Measurements from ENCODE around the gene WWTR1.

WWTR1 gene

DNA sequence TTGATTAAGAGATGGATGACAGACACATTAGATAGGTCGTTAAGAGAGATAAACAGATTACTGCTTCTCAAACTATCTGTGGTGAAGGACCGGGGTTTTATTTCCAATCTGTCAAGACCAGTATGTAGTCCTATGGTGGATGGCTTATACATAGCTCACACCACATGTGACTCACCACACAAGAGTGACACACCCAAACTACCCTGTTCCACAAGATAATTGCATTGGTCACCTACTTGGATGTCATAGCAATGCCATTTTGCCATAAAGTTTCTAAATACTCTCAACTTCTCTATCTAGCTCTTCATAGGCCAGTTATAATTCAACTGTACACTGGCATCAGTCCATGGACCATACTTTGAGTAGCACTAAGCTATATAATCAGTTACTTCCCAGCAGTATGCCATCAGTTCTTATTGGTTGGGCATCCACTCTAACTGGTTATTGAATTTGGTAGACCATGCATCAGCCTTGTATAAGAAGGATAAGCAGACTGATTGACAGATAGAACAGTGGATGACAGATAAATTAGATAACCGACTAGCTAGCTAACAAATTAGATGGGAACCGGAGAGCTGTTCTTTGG is 11.6 kb downstream of the WWTR1 start:
- FAIRE-seq = no peak
- TF ChIP-seq TAF1 (IDR thresholded peaks at IDR 0.05; ENCODE audit: low read depth, low read length) (no peak), POU2F2 (IDR thresholded peaks at IDR 0.05; ENCODE audit: low read depth, low read length) (no peak), POLR2AphosphoS5 (IDR thresholded peaks at IDR 0.05; ENCODE audit: low read depth, low read length) (no peak), SPI1 (IDR thresholded peaks at IDR 0.05; ENCODE audit: low read depth, low read length) (no peak), POLR2A (IDR thresholded peaks at IDR 0.05; ENCODE audit: low read depth, low read length) (no peak), PAX5 (IDR thresholded peaks at IDR 0.05; ENCODE audit: insufficient read depth, low read length, severe bottlenecking) (no peak)
- no peak for DNase-seq (ENCODE audit: insufficient read length, low spot score)

DNA sequence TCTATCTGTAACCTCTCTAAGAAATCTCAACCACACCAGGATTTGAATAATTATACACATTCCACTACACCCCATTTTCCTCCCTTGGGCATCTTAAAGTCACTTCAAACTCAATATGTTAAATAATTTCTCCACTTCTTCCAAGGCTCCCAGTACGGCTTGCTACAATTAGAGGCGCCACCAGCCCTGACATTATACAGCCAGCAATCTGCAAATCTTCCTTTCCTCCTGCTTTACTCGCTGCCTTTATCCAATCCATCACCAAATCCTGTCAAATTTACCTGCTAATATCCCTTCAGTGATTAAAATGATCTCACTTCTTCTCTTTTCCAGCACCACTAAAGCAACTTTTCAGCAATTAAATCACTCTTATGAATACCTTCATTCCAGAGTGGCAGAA is 13.9 kb downstream of the WWTR1 start:
- DNase-seq (ENCODE audit: insufficient read length, low spot score) (no peak), FAIRE-seq (no peak)
- TF ChIP-seq POLR2AphosphoS5 (IDR thresholded peaks at IDR 0.05; ENCODE audit: low read depth, low read length) (no peak), PAX5 (IDR thresholded peaks at IDR 0.05; ENCODE audit: insufficient read depth, low read length, severe bottlenecking) (no peak), TAF1 (IDR thresholded peaks at IDR 0.05; ENCODE audit: low read depth, low read length) (no peak), POLR2A (IDR thresholded peaks at IDR 0.05; ENCODE audit: low read depth, low read length) (no peak), POU2F2 (IDR thresholded peaks at IDR 0.05; ENCODE audit: low read depth, low read length) (no peak), SPI1 (IDR thresholded peaks at IDR 0.05; ENCODE audit: low read depth, low read length) (no peak)

DNA sequence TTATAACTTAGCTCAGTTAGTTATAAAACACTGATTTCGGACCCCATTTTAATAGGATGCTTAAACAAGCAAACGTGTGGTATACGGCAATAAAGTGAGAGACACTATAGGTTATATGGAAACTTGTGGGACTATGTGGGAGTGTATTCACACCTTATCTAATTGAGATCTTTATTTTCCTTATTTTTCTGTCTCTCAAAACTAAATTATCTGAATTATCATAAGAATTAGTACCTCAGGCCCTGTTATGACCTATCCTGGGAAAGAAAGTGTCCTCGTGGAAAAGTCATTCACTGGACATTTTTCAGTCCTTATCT is 14.4 kb downstream of the WWTR1 start:
- TF ChIP-seq POU2F2 (IDR thresholded peaks at IDR 0.05; ENCODE audit: low read depth, low read length) (no peak), POLR2A (IDR thresholded peaks at IDR 0.05; ENCODE audit: low read depth, low read length) (no peak), TAF1 (IDR thresholded peaks at IDR 0.05; ENCODE audit: low read depth, low read length) (no peak), POLR2AphosphoS5 (IDR thresholded peaks at IDR 0.05; ENCODE audit: low read depth, low read length) (no peak), SPI1 (IDR thresholded peaks at IDR 0.05; ENCODE audit: low read depth, low read length) (no peak)
- DNase-seq (ENCODE audit: insufficient read length, low spot score) (no peak), FAIRE-seq (no peak)

DNA sequence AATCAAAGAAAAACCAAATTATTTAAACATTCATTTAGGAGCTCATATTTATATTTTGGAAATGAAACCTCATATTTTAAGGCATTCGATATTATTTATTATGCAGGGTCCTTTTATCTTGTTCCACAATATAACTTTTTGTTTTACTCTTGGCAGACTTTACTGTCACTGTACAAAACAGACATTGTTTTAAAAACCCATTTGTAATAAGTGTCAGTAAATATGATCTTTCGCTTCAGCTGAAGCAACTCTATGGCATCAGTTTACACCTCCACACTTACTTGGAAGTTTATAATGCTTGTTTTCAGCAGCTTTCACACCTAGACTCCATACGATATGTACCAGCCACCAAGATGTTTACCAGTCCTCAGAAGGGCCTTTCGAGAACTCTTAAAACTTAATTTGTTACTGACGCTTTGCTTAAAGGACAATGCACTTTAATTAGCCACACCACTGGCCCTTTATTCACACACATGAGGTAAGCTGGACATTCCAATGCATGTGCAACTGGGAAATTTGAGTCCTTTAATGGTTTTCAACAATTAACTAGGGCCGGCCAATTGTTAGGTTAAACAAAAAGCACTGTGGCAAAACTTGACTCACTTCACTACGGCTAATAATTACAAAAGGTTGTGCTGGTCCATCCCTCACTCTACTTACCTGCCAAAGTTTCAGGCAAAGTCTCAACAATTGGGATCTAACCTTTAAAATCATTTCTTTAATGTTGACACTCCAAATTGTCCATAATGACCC is 16.7 kb downstream of the WWTR1 start:
- TF ChIP-seq TAF1 (IDR thresholded peaks at IDR 0.05; ENCODE audit: low read depth, low read length) (no peak), POLR2AphosphoS5 (IDR thresholded peaks at IDR 0.05; ENCODE audit: low read depth, low read length) (no peak), POLR2A (IDR thresholded peaks at IDR 0.05; ENCODE audit: low read depth, low read length) (no peak), SPI1 (IDR thresholded peaks at IDR 0.05; ENCODE audit: low read depth, low read length) (no peak), PAX5 (IDR thresholded peaks at IDR 0.05; ENCODE audit: insufficient read depth, low read length, severe bottlenecking) (no peak), POU2F2 (IDR thresholded peaks at IDR 0.05; ENCODE audit: low read depth, low read length) (no peak)
- DNase-seq (ENCODE audit: insufficient read length, low spot score) (no peak), FAIRE-seq (no peak)

DNA sequence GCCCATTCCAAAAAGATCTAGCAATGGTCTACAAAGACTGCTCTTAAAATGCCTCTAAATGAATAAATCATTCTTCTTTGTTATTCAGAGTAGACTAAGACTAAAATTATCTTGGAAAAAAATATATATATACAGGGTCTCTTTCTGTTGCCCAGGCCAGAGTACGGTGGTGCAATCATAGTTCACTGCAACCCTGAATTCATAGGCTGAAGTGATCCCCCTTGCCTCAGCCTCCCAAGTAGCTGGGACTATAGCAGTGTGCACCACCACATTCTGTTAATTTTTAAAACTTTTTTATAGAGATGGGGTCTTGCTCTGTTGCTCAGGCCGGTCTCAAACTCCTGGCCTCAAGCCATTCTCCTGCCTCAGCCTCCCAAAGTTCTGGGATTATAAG is 18.7 kb downstream of the WWTR1 start:
- FAIRE-seq = no peak
- DNase-seq (ENCODE audit: insufficient read length, low spot score) = no peak
- TF ChIP-seq POLR2A (IDR thresholded peaks at IDR 0.05; ENCODE audit: low read depth, low read length) (no peak), POLR2AphosphoS5 (IDR thresholded peaks at IDR 0.05; ENCODE audit: low read depth, low read length) (no peak), TAF1 (IDR thresholded peaks at IDR 0.05; ENCODE audit: low read depth, low read length) (no peak), PAX5 (IDR thresholded peaks at IDR 0.05; ENCODE audit: insufficient read depth, low read length, severe bottlenecking) (no peak)

DNA sequence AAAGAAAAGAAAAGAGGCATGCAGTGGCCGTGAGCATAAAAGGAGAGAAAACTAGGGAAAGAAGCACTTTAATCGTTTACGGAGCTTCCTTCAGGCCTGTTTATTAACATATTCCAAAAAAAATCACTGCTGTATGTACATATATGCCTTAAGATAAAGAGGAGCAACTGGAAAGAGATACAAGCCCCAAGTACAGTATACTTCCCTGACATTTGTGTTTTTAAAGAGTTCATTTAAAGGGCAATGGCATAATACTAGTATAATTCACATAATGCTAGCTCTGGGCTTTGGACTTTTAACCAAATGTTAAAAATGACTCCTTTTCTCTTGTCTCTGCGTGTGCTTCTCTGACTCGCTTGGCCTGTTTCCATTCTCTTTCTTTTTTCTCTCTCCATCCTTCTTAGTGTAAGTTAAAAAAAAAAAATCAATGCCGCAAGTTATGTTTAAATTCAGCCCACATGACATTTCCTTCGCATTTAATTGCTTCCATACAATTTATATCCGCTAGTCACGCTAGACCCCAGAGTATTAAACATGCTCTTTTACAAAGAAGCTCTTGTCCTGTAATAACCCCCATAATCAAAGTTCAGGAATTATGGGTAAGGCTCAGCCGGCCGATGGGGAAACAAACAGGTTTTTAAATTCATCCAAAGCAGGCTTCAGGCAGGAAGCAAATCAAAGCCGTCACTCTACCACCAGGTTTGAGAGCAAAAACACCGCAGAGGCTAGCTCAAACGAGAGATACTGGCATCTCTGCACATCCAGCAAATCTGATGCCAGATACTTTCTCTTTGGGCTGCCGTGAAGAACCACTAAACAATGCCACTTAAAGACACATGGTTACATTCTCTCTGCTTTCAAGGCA is 19.4 kb downstream of the WWTR1 start:
- no peak for TF ChIP-seq SPI1 (IDR thresholded peaks at IDR 0.05; ENCODE audit: low read depth, low read length)
- TF ChIP-seq POU2F2 (IDR thresholded peaks at IDR 0.05; ENCODE audit: low read depth, low read length) = no peak
- TF ChIP-seq POLR2A (IDR thresholded peaks at IDR 0.05; ENCODE audit: low read depth, low read length) = no peak
- no peak for TF ChIP-seq POLR2AphosphoS5 (IDR thresholded peaks at IDR 0.05; ENCODE audit: low read depth, low read length)
- TF ChIP-seq TAF1 (IDR thresholded peaks at IDR 0.05; ENCODE audit: low read depth, low read length) = no peak
- TF ChIP-seq PAX5 (IDR thresholded peaks at IDR 0.05; ENCODE audit: insufficient read depth, low read length, severe bottlenecking) = no peak
- DNase-seq (ENCODE audit: insufficient read length, low spot score) (no peak), FAIRE-seq (no peak)

DNA sequence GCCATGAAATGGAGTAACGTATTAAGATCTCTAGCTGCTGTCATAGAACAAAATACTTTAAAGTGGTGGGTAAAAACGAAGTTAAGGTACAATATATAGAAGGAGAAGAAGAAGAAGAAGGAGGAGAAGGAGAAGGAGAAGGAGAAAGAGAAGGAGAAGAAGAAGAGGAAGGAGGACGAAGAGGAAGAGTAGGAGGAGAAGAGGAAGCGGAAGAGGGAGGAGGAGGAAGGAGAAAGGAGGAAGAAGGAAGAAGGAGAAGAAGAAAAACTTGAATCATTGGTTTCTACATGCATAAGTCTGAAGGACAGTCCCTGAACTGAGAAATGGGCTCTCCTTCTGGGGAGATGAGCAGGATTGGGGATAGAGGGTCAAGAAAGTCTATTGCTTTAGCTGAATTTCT is 22.4 kb downstream of the WWTR1 start:
- no peak for DNase-seq (ENCODE audit: insufficient read length, low spot score)
- TF ChIP-seq TAF1 (IDR thresholded peaks at IDR 0.05; ENCODE audit: low read depth, low read length) (no peak), SPI1 (IDR thresholded peaks at IDR 0.05; ENCODE audit: low read depth, low read length) (no peak), PAX5 (IDR thresholded peaks at IDR 0.05; ENCODE audit: insufficient read depth, low read length, severe bottlenecking) (no peak), POU2F2 (IDR thresholded peaks at IDR 0.05; ENCODE audit: low read depth, low read length) (no peak), POLR2AphosphoS5 (IDR thresholded peaks at IDR 0.05; ENCODE audit: low read depth, low read length) (no peak), POLR2A (IDR thresholded peaks at IDR 0.05; ENCODE audit: low read depth, low read length) (no peak)
- FAIRE-seq = no peak

DNA sequence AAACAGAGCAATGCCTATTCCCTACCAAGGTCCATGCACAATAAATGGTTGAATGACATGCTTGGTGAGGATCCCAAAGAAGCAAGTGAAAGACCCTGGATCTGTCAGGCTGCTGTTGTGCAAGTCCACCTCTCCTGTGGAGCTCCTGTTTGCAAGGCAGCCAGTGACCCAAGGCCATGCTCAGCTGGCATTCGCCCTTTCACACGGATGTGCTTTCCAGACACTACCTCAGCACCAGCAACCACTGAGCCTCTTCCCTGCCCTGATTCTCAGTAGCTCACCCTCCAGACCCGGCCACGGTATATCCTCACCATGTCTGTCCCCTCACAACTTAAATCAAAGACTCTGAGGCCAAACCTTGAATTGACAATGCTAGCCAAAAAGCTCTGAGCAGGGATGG is 23.3 kb downstream of the WWTR1 start:
- FAIRE-seq (no peak), DNase-seq (ENCODE audit: insufficient read length, low spot score) (no peak)
- TF ChIP-seq SPI1 (IDR thresholded peaks at IDR 0.05; ENCODE audit: low read depth, low read length) (no peak), POLR2AphosphoS5 (IDR thresholded peaks at IDR 0.05; ENCODE audit: low read depth, low read length) (no peak), POU2F2 (IDR thresholded peaks at IDR 0.05; ENCODE audit: low read depth, low read length) (no peak), PAX5 (IDR thresholded peaks at IDR 0.05; ENCODE audit: insufficient read depth, low read length, severe bottlenecking) (no peak), POLR2A (IDR thresholded peaks at IDR 0.05; ENCODE audit: low read depth, low read length) (no peak), TAF1 (IDR thresholded peaks at IDR 0.05; ENCODE audit: low read depth, low read length) (no peak)

DNA sequence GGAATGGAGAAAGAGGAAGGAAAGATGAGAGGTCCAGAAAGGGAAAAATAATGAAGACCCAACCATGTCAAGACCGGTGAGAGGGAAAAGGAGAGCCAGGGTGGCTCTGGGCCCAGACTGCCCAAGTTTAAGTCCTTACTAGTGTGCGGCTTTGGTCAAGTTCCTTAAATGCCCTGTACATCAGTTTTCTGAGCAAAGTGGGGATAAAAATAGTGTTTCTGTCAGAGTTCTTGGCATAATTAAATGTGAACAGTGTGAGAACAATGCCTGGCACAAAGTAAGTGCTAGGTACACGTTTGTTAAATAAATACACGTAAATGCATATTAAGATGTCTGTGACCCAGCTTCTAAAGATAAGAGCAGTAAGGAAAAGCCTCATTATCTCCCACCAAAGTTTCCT is 23.8 kb downstream of the WWTR1 start:
- DNase-seq (ENCODE audit: insufficient read length, low spot score) (no peak), FAIRE-seq (no peak)
- TF ChIP-seq POLR2AphosphoS5 (IDR thresholded peaks at IDR 0.05; ENCODE audit: low read depth, low read length) = no peak
- no peak for TF ChIP-seq TAF1 (IDR thresholded peaks at IDR 0.05; ENCODE audit: low read depth, low read length)
- TF ChIP-seq SPI1 (IDR thresholded peaks at IDR 0.05; ENCODE audit: low read depth, low read length) = no peak
- no peak for TF ChIP-seq PAX5 (IDR thresholded peaks at IDR 0.05; ENCODE audit: insufficient read depth, low read length, severe bottlenecking)
- no peak for TF ChIP-seq POU2F2 (IDR thresholded peaks at IDR 0.05; ENCODE audit: low read depth, low read length)
- TF ChIP-seq POLR2A (IDR thresholded peaks at IDR 0.05; ENCODE audit: low read depth, low read length) = no peak

Measured in GM12891 (cell line).